ENCODE results near the gene TMEM120B. TPM values are rescaled to one million over a fixed set of nuclear protein-coding genes. Genes with fewer than 3 reads are reported as not detected.

Gene TMEM120B
- total and polyA plus RNA-seq, 2 of the 13 experiments (the other 11 are each of a cell fraction or from before 2014, with no cell fraction given) = 7.1 to 12.9 TPM

GRCh38 chr12:121676190-121676589, 36.4 kb upstream of the TMEM120B start (continued):
- no peak for TF ChIP-seq RNF219 (CRISPR knock-in tag; IDR thresholded peaks at IDR 0.05)
- TF ChIP-seq, protein P1, sequence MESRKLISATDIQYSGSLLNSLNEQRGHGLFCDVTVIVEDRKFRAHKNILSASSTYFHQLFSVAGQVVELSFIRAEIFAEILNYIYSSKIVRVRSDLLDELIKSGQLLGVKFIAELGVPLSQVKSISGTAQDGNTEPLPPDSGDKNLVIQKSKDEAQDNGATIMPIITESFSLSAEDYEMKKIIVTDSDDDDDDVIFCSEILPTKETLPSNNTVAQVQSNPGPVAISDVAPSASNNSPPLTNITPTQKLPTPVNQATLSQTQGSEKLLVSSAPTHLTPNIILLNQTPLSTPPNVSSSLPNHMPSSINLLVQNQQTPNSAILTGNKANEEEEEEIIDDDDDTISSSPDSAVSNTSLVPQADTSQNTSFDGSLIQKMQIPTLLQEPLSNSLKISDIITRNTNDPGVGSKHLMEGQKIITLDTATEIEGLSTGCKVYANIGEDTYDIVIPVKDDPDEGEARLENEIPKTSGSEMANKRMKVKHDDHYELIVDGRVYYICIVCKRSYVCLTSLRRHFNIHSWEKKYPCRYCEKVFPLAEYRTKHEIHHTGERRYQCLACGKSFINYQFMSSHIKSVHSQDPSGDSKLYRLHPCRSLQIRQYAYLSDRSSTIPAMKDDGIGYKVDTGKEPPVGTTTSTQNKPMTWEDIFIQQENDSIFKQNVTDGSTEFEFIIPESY (CRISPR knock-in tag; IDR thresholded peaks at IDR 0.05) = no peak

DNA sequence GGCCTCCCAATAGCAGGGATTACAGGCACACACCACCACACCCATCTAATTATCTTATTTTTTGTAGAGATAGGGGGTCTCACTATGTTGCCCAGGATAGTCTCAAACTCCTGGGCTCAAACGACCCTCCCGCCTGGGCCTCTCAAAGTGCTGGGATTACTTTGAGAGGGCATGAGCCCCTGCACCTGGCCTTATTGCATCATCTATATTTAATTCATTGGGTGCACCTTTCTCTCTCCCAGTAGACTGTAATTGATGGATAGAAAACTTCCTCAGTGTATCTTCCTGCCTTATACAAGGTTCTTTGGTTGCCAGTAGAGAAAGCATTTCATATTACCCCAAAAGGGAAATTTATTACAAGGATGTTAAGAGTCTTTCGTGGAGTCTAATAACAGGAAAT, 34.2 kb upstream of the TMEM120B start:
- Histone ChIP-seq H3K36me3 (replicated peaks in 1 of 2; ENCODE audit: control insufficient read depth in 1 of 2, insufficient read depth in 2 of 2, low read length in 2 of 2) (no peaks in the 10 kb centered on the region), H3K9ac (ENCODE audit: insufficient read depth, low read depth, low read length) (no peak overlapping the region), H3K27ac (ENCODE audit: extremely low read length, insufficient read depth, low read length) (no peak overlapping the region), H3K9me3 (ENCODE audit: low read length) (no peaks in the 10 kb centered on the region), H4K20me1 (ENCODE audit: insufficient read depth, low read length) (no peaks in the 10 kb centered on the region), H3K4me1 (ENCODE audit: insufficient read depth, low read length) (peaks cover 24% of the 10 kb centered on the region), H2AFZ (ENCODE audit: low read length) (peak overlapping the region; percentile 85), H3K4me2 (ENCODE audit: low read depth, low read length) (peak overlapping the region; percentile 54; the same call in 1 of the 2 replicates), H3K27me3 (ENCODE audit: control insufficient read depth in 1 of 2, insufficient read depth in 2 of 2, low read length in 2 of 2) (peaks cover 0 to 5% of the 10 kb centered on the region in 2 experiments; a peak in 1 of 5 replicates), H3K4me3 (replicated peaks in 1 of 3; ENCODE audit: insufficient read depth in 1 of 3, low read depth in 2 of 3, low read length in 3 of 3) (no peak overlapping the region), H3K79me2 (ENCODE audit: insufficient read depth, low read length) (no peaks in the 10 kb centered on the region)
- FAIRE-seq (no peak), DNase-seq (ENCODE audit: low spot score) (no peak), ATAC-seq (no peak)
- ChIA-PET CTCF (ENCODE audit: low intra/inter-chr PET ratio, low total read pairs) (no interaction called here), POLR2A (no interaction called here)
- no TSS peak for BruUV-seq (replicated peaks)
- intact Hi-C loops (cut with micrococcal nuclease; ENCODE audit: unreplicated experiment) = no loop called here
- WGBS (ENCODE audit: low lambda C conversion rate) = 45% methylated on average over 3 of the region's 3 CpGs
- in situ Hi-C loops (cut with HindIII; ENCODE audit: extremely low pct_ligation_motif_present, low pct_unique_long_range_greater_than_20kb) = no loop called here
- TF ChIP-seq ZBTB8A (CRISPR knock-in tag; IDR thresholded peaks at IDR 0.05; ENCODE audit: borderline replicate concordance, low read depth) = no peak
- no peak for TF ChIP-seq ZNF775 (CRISPR knock-in tag; IDR thresholded peaks at IDR 0.05; ENCODE audit: borderline replicate concordance)
- TF ChIP-seq ZNF563 (CRISPR knock-in tag; IDR thresholded peaks at IDR 0.05) = no peak
- no peak for TF ChIP-seq ZNF207 (IDR thresholded peaks at IDR 0.05; ENCODE audit: borderline replicate concordance)
- TF ChIP-seq ARNT (IDR thresholded peaks at IDR 0.05) = no peak
- TF ChIP-seq PHF5A (CRISPR knock-in tag; IDR thresholded peaks at IDR 0.05; ENCODE audit: low read depth, unreplicated experiment) = no peak
- TF ChIP-seq ZNF232 (CRISPR knock-in tag; IDR thresholded peaks at IDR 0.05; ENCODE audit: borderline replicate concordance) = no peak
- TF ChIP-seq, protein P2, sequence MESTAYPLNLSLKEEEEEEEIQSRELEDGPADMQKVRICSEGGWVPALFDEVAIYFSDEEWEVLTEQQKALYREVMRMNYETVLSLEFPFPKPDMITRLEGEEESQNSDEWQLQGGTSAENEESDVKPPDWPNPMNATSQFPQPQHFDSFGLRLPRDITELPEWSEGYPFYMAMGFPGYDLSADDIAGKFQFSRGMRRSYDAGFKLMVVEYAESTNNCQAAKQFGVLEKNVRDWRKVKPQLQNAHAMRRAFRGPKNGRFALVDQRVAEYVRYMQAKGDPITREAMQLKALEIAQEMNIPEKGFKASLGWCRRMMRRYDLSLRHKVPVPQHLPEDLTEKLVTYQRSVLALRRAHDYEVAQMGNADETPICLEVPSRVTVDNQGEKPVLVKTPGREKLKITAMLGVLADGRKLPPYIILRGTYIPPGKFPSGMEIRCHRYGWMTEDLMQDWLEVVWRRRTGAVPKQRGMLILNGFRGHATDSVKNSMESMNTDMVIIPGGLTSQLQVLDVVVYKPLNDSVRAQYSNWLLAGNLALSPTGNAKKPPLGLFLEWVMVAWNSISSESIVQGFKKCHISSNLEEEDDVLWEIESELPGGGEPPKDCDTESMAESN (CRISPR knock-in tag; conservative IDR thresholded peaks at IDR 0.05) = no peak
- TF ChIP-seq SP5 (CRISPR knock-in tag; IDR thresholded peaks at IDR 0.05; ENCODE audit: borderline replicate concordance, low read depth) = no peak
- TF ChIP-seq, protein P3, sequence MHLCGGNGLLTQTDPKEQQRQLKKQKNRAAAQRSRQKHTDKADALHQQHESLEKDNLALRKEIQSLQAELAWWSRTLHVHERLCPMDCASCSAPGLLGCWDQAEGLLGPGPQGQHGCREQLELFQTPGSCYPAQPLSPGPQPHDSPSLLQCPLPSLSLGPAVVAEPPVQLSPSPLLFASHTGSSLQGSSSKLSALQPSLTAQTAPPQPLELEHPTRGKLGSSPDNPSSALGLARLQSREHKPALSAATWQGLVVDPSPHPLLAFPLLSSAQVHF (CRISPR knock-in tag; IDR thresholded peaks at IDR 0.05) = no peak
- no peak for TF ChIP-seq ZNF337 (CRISPR knock-in tag; IDR thresholded peaks at IDR 0.05; ENCODE audit: borderline replicate concordance, low read depth)
- no peak for TF ChIP-seq ARID2 (CRISPR knock-in tag; IDR thresholded peaks at IDR 0.05; ENCODE audit: borderline replicate concordance)
- TF ChIP-seq, protein P4, sequence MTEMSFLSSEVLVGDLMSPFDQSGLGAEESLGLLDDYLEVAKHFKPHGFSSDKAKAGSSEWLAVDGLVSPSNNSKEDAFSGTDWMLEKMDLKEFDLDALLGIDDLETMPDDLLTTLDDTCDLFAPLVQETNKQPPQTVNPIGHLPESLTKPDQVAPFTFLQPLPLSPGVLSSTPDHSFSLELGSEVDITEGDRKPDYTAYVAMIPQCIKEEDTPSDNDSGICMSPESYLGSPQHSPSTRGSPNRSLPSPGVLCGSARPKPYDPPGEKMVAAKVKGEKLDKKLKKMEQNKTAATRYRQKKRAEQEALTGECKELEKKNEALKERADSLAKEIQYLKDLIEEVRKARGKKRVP (CRISPR knock-in tag; IDR thresholded peaks at IDR 0.05) = peak in 1 of 2 experiments; percentile 79; a peak in 2 of 4 replicates
- TF ChIP-seq ZNF296 (CRISPR knock-in tag; conservative IDR thresholded peaks at IDR 0.05) = no peak
